Chondrocyte (in vitro differentiated cells): ENCODE results near the gene BRD7. TPM values are rescaled to one million over a fixed set of nuclear protein-coding genes. Genes with fewer than 3 reads are reported as not detected.

Experiments
- DNase-seq: peaks from one replicate; pipeline ENCODE4 v3.0.0; 2021; ENCODE audit warnings: mixed read lengths, low spot score
- H3K27ac Mint-ChIP-seq: one replicate; pipeline ENCODE4 v1.8.0; 2021; ENCODE audit warnings: mild to moderate bottlenecking, moderate library complexity, mixed read lengths; ENCODE audit not compliant: unreplicated experiment
- H3K27me3 Mint-ChIP-seq: 2 replicates; pipeline ENCODE4 v1.8.0; 2021; ENCODE audit warnings: low read depth, mixed read lengths
- H3K36me3 Mint-ChIP-seq: 2 replicates; pipeline ENCODE4 v1.8.0; 2021; ENCODE audit warnings: low read depth, mixed read lengths
- H3K4me1 Mint-ChIP-seq: 2 replicates; pipeline ENCODE4 v1.8.0; 2021; ENCODE audit warnings: low read depth, mild to moderate bottlenecking, mixed read lengths
- H3K4me3 Mint-ChIP-seq: one replicate; pipeline ENCODE4 v1.8.0; 2021; ENCODE audit warnings: mild to moderate bottlenecking, moderate library complexity, mixed read lengths; ENCODE audit not compliant: unreplicated experiment
- H3K9me3 Mint-ChIP-seq: 2 replicates; pipeline ENCODE4 v1.8.0; 2021; ENCODE audit warnings: low read depth, mixed read lengths
- CTCF ChIP-seq: fragments of 200-600 bp; sonication (generic); IDR thresholded peaks from 2 replicates; pipeline ENCODE4 v1.5.0; 2021; ENCODE audit warnings: antibody characterized with exemption, mild to moderate bottlenecking, moderate library complexity
- total RNA-seq: library from RNA; stranded (reverse); gene quantifications from 3 replicates; pipeline ENCODE4 v1.2.1, GENCODE V29; 2021

BRD7 gene
- total RNA-seq, 1 donor from 2014 or later, result 47.6 TPM

GRCh38 chr16:50371936-50372595 lies 3.3 kb upstream of the BRD7 start:
- no peak for DNase-seq
- Mint-ChIP-seq H3K4me1 (peaks cover 16% of the 10 kb centered on the region), H3K9me3 (no peaks in the 10 kb centered on the region), H3K27ac (no peak overlapping the region), H3K27me3 (peaks cover 5% of the 10 kb centered on the region), H3K4me3 (no peak overlapping the region), H3K36me3 (no peaks in the 10 kb centered on the region)
- TF ChIP-seq CTCF, result peak; percentile 76

GRCh38 chr16:50371036-50371716 lies 2.4 kb upstream of the BRD7 start:
- Mint-ChIP-seq H3K9me3 (no peaks in the 10 kb centered on the region), H3K4me1 (peaks cover 20% of the 10 kb centered on the region), H3K4me3 (no peak overlapping the region), H3K27ac (no peak overlapping the region), H3K36me3 (peaks cover under 1% of the 10 kb centered on the region), H3K27me3 (peaks cover 5% of the 10 kb centered on the region)
- no peak for TF ChIP-seq CTCF
- DNase-seq, result no peak

- no peak for DNase-seq
- H3K4me1 Mint-ChIP-seq, result peaks cover 27% of the 10 kb centered on the region
- H3K27ac Mint-ChIP-seq, result peak overlapping the region; percentile 73
- peaks cover 2% of the 10 kb centered on the region for H3K36me3 Mint-ChIP-seq
- peaks cover 5% of the 10 kb centered on the region for H3K27me3 Mint-ChIP-seq
- H3K9me3 Mint-ChIP-seq, result no peaks in the 10 kb centered on the region
- peak overlapping the region; percentile 73 for H3K4me3 Mint-ChIP-seq
- TF ChIP-seq CTCF, result peak; percentile 25
These were observed 481 bp upstream of the BRD7 start for GRCh38 chr16:50369133-50369804.

- H3K9me3 Mint-ChIP-seq, result no peaks in the 10 kb centered on the region
- H3K4me1 Mint-ChIP-seq, result peaks cover 34% of the 10 kb centered on the region
- H3K27me3 Mint-ChIP-seq, result no peaks in the 10 kb centered on the region
- peak; percentile 21 for TF ChIP-seq CTCF
- H3K4me3 Mint-ChIP-seq, result peak overlapping the region; percentile 86
- no peak for DNase-seq
- H3K27ac Mint-ChIP-seq, result peak overlapping the region; percentile 83
- peaks cover 4% of the 10 kb centered on the region for H3K36me3 Mint-ChIP-seq
These were observed 895 bp downstream of the BRD7 start for GRCh38 chr16:50367777-50368409.
